Stimulated activated CD8-positive, alpha-beta memory T cell treated with anti-CD3 and anti-CD28 coated beads, Interleukin-12 subunit alpha, Interleukin-12 subunit beta, amount 100 ng/mL, for 24 hours (primary cell): ENCODE data around the gene ECHDC1.
"Not testable (repeated sequence)": the region's sequence is repeated elsewhere in the genome, so short reads cannot be mapped to it uniquely, and the experiment has no call there.

Source experiments
- DNase-seq: peaks from one replicate; pipeline ENCODE4 v3.0.0-alpha.2; 2020; ENCODE audit errors: extremely low read depth

Gene ECHDC1

GRCh38 chr6:127342296-127342945 lies 988 bp downstream of the ECHDC1 start:
- DNase-seq: no peak

- DNase-seq: no peak
Measured at GRCh38 chr6:127341471-127342202, 1.8 kb downstream of the ECHDC1 start.

- no peak for DNase-seq
Measured at GRCh38 chr6:127340171-127340570, 3.2 kb downstream of the ECHDC1 start.

GRCh38 chr6:127338936-127339335 lies 4.5 kb downstream of the ECHDC1 start:
- no peak for DNase-seq

GRCh38 chr6:127332383-127332961 lies 10.9 kb downstream of the ECHDC1 start:
- no peak for DNase-seq

GRCh38 chr6:127331256-127331655 lies 12.2 kb downstream of the ECHDC1 start:
- DNase-seq: not testable (repeated sequence)

- DNase-seq: no peak
Measured at GRCh38 chr6:127328043-127328609, 15.3 kb downstream of the ECHDC1 start.

- DNase-seq: no peak
Measured at GRCh38 chr6:127319686-127320085, 23.7 kb downstream of the ECHDC1 start.

- DNase-seq: no peak
Measured at GRCh38 chr6:127317388-127318128, 25.9 kb downstream of the ECHDC1 start.

- no peak for DNase-seq
Measured at GRCh38 chr6:127305741-127306140, 37.7 kb downstream of the ECHDC1 start.

GRCh38 chr6:127303917-127304316 lies 39.5 kb downstream of the ECHDC1 start:
- DNase-seq: no peak

- peak; percentile 3 for DNase-seq
Measured at GRCh38 chr6:127302728-127303660, 40.4 kb downstream of the ECHDC1 start.

- no peak for DNase-seq
Measured at GRCh38 chr6:127301199-127301700, 42.2 kb downstream of the ECHDC1 start.

GRCh38 chr6:127300411-127300810 lies 43.0 kb downstream of the ECHDC1 start:
- DNase-seq: no peak

- DNase-seq: no peak
Measured at GRCh38 chr6:127299522-127300240, 43.7 kb downstream of the ECHDC1 start.

GRCh38 chr6:127298475-127298874 lies 44.9 kb downstream of the ECHDC1 start:
- no peak for DNase-seq

GRCh38 chr6:127297502-127298070 lies 45.8 kb downstream of the ECHDC1 start:
- DNase-seq: no peak

GRCh38 chr6:127291495-127291894 lies 51.9 kb downstream of the ECHDC1 start:
- no peak for DNase-seq

GRCh38 chr6:127290391-127291265 lies 52.8 kb downstream of the ECHDC1 start:
- DNase-seq: no peak
